ENCODE data around the gene GULP1.

The GULP1 gene

GRCh38 chr2:188610050-188610444 lies 318.4 kb downstream of the GULP1 start:
- no peak for DNase-seq

- DNase-seq = no peak
These were observed 319.2 kb downstream of the GULP1 start for GRCh38 chr2:188610827-188611226.

- no peak for DNase-seq
These were observed 327.5 kb downstream of the GULP1 start for GRCh38 chr2:188619146-188619545.

GRCh38 chr2:188620916-188621315 lies 329.2 kb downstream of the GULP1 start:
- DNase-seq = no peak

DNA sequence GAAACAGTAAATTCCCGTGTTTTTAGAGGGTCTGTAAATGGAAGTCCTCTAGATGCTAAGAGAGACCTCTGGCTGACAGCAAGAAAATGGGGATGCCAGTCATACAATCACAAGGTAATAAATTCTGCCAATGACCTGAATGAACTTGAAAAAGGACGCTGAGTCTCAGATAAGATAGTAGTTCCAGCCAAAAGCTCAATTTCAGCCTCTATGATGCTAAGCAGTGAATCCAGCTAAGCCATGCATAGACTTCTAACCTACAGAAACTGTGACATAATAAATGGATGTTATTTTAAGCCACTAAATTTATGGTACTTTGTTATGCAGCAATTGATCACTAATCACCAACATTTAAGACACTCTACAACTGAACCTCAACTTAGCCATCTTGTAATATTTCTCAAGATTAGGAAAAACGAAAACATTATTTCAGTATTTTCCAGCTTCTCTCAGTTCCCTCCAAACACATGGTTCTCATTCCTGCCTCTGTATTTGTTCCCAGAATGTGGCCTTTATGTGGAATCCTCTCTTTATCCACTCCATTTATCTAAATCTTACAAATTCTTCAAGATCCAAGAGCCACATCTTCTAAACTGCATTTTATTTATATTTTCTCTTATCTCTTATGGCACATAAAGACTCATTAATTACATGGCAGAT lies 331.1 kb downstream of the GULP1 start:
- no peak for DNase-seq

DNA sequence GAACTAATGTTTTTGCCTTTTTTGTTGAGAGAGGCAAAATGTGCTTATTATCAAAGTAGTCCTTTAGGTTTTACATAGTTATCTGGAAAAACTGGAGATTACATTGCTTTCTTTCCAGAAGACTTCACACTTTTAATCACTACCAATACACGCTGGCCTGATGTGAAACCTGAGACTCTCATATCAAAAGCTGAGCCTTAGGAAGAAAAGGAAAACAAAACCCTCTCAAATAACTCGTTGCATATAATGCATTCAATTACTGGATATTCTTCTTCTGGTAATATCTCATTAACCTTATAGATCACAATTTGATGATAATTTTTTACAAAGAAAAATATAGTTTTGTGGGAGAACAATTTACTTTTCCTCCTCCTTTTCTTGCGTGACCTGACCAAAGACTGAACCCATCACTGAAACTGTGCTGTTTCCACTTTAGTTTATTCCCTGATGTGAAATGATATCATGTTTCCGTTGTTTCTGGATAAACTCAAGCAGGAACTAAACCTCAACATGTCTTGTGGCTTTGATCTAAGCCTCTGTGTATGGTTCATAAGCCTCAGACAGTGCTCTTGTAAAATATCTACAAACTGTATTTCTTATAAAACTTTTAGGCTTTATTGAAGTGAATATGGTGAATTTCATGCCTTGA lies 332.4 kb downstream of the GULP1 start:
- DNase-seq = no peak

DNA sequence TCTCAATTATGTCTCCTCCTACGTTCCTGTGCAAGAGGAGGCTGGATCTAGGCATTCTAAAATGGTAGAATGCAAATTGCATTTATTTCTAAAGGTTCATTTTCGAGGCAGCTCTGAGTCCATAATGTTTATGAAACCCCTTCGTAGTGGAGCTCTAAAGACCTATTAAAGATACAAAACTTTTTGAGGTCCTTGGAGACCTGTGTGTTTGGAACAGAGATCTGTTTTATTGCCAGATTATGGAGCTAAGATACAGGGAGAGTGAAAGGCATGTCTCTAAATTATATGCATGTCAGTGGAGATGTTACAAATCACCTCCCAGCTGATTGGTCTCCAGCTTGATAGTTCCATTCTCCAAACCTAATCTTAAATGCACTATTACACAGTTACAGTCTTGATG lies 335.8 kb downstream of the GULP1 start:
- DNase-seq = no peak

DNA sequence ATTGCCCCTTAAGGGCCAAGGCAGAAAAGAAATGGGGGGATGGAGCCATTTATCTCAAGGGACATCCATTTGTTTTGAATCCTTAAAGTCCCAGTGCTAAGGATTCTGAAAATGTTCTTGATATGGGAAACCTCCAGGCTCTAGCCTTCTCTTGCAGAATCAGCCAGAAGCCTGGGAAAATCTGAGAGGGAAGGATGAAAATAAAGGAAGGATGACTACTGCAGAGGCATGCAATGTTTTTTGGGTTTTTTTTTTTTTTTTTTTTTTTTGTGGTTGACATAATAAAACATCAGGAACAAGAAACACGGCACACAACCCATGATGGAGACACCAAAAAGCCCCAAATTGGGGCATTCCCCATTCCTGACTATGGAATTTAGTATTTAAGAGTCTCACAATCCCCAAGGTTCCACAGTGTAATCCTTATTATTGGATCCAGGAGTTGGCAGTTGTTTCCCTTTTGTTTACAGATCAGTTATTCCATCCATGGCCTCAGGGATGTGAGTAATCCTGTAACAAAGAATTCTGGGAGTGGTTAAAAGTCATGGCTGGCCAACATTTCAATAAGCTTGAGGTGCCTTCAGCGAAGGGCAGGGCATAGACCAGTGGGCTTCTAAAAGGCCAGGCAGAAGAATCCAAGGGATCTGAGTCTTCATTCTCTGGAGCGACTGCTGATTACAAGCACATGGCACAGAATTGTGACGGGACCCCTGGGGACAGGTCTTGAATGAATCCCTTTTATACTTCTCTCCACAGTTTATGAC lies 337.5 kb downstream of the GULP1 start:
- no peak for DNase-seq

DNA sequence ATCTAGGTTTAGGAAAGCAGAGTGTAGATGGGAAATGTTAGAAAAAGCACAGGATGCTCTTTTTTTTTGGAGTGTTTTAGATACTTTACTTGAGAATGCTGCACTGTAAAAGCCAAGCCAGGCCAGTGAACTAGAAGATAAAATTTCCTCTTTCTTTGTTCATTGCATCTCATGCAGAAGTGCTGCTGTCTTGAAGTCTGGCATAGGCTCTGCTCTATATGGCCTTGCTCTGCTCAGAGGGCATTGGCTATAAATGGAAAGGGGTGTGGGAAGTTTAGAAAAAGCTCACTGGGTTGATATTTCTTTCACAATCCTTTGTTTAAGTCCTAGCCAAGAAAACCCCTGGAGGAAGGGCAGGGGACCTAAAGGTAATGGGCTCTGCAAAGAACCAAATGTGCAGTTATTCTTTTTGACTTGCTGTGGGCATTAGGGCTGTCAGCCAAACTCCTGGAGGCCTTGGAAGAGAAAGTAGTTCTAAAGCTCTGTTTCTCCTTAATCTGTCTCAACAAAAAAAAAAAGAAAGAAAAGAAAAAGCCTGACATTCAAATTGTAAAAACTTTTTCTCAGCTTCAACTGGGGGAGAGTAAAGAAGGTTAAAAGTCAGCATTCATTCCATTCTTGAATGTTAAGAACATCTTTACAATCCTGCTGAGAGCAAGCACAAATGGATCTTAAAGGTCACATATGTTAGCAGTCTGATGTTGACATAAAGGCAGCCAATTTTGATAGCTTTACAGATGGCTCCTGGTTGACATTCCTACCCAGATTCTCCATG lies 338.3 kb downstream of the GULP1 start:
- no peak for DNase-seq

DNA sequence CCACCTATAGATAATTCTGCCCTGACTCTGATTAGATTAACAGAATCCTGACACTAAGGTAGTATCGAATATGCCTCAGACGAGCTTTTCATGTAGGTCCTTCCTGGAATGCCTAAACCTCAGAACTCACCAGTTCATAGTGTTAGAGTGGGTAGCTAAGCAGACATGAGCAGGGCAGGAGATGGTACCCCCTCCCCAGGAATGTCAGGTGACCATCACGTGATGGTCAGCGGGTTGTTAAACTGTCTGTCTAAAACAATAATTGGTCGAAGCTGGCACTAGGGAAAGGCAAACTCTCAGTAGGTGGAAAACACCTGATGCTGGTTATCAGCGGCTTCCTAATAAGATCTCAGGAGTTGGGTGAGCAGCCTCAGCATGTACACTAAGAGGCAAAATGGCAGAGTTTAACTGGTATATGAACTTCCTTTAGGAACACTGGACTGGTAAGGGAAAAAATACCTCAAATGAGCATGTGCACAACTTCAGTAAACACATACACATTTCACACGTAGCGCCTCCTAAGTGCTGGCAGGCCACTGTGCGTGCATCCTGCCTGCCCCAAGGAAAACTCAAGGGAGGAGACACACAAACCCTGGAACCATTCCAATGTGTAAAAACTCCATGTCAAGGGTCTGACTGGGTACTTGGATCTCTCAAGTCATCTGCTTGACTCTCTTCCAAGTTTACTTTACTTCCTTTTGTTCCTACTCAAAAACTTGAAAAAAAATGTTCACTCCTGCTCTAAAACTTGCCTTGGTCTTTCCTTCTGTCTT lies 339.5 kb downstream of the GULP1 start:
- no peak for DNase-seq

DNA sequence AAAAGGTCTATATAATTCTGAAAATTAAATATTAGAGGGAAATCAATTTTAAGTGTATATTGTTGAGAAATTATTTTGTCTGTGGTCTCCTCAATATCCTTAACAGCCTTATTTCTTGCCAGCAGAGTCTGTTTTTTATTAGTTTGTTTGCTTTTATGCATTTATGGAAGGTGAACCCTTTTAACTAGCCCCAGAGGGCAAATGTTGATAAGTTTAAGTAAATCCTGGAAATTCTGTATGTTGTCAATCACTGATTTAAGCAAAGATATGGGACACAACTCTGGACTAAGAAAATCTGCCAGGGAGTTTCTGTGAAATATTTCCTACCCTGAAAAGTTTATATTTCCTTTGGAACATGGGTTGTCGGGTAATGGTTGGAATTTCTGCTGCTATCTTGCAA lies 343.0 kb downstream of the GULP1 start:
- no peak for DNase-seq
